Endometrial microvascular endothelial cells (primary cell): Measurements from ENCODE around the gene SLC25A11. TPM values are rescaled to one million over a fixed set of nuclear protein-coding genes. Genes with fewer than 3 reads are reported as not detected.

Experiments used
- total RNA-seq: library from RNA; depleted of rRNA; stranded (reverse); fragments of >200 nt; gene quantifications from one replicate; pipeline ENCODE4 v1.2.3, GENCODE V29; 2015; ENCODE audit errors: inconsistent ontology term

The SLC25A11 gene
- total RNA-seq, 1 donor from 2014 or later: 65.9 TPM

Other genes with a start within 250 kb of the SLC25A11 start
- 54.4 TPM for gene PELP1, start 235.9 kb downstream of the SLC25A11 start, total RNA-seq
- gene ARRB2, start 229.4 kb downstream of the SLC25A11 start, total RNA-seq: 8.5 TPM
- 36.2 TPM for gene MED11, start 208.6 kb downstream of the SLC25A11 start, total RNA-seq
- not detected for gene ZMYND15, start 200.2 kb downstream of the SLC25A11 start, total RNA-seq
- gene CXCL16, start 200.1 kb downstream of the SLC25A11 start, total RNA-seq: 1.1 TPM
- gene TM4SF5, start 168.2 kb downstream of the SLC25A11 start, total RNA-seq: not detected
- gene VMO1, start 153.7 kb downstream of the SLC25A11 start, total RNA-seq: not detected
- gene GLTPD2, start 151.1 kb downstream of the SLC25A11 start, total RNA-seq: not detected
- 378 TPM for gene PSMB6, start 143.9 kb downstream of the SLC25A11 start, total RNA-seq
- 40.2 TPM for gene PLD2, start 132.9 kb downstream of the SLC25A11 start, total RNA-seq
- 36.4 TPM for gene MINK1, start 106.7 kb downstream of the SLC25A11 start, total RNA-seq
- gene C17orf107, start 40.5 kb downstream of the SLC25A11 start, total RNA-seq: 0.46 TPM
- 0.37 TPM for gene CHRNE, start 36.9 kb downstream of the SLC25A11 start, total RNA-seq
- not detected for gene GP1BA, start 7.8 kb downstream of the SLC25A11 start, total RNA-seq
- gene RNF167, start 222 bp upstream of the SLC25A11 start, total RNA-seq: 48.5 TPM
- gene PFN1, start 8.5 kb upstream of the SLC25A11 start, total RNA-seq: 1,657 TPM
- not detected for gene ENO3, start 11.1 kb upstream of the SLC25A11 start, total RNA-seq
- gene SPAG7, start 27.8 kb upstream of the SLC25A11 start, total RNA-seq: 52.5 TPM
- gene CAMTA2, start 47.6 kb upstream of the SLC25A11 start, total RNA-seq: 17.6 TPM
- gene INCA1, start 57.5 kb upstream of the SLC25A11 start, total RNA-seq: 0.09 TPM
- gene KIF1C, start 57.9 kb upstream of the SLC25A11 start, total RNA-seq: 110 TPM
- not detected for gene SLC52A1, start 95.4 kb upstream of the SLC25A11 start, total RNA-seq
- gene ZFP3, start 138.4 kb upstream of the SLC25A11 start, total RNA-seq: 1.9 TPM
- gene ZNF232, start 171.8 kb upstream of the SLC25A11 start, total RNA-seq: 4.9 TPM
- not detected for gene USP6, start 176.0 kb upstream of the SLC25A11 start, total RNA-seq